ENCODE data around the gene FHOD3.
"Not testable (repeated sequence)": the region's sequence is repeated elsewhere in the genome, so short reads cannot be mapped to it uniquely, and the experiment has no call there.

Gene FHOD3

DNA sequence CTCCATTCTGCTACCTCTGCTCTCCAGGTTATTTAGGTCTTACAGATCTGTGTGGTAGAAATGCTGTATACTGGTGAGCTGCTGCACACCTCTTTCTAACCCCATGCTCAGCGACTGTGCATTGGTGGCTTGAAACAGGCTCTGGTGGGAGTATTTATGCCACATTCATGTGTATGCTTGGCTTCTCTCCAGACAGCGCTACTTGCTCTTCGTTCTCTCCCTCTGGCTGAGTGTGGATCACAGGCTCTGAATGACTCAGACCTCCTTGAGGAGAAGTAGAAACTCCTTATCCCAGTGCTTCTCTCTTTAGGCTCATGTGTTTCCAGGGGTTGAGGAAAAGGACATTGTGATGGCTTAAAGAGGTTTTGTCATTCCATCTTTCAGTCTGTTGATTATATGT is 54.9 kb downstream of the FHOD3 start:
- no peak for DNase-seq

DNA sequence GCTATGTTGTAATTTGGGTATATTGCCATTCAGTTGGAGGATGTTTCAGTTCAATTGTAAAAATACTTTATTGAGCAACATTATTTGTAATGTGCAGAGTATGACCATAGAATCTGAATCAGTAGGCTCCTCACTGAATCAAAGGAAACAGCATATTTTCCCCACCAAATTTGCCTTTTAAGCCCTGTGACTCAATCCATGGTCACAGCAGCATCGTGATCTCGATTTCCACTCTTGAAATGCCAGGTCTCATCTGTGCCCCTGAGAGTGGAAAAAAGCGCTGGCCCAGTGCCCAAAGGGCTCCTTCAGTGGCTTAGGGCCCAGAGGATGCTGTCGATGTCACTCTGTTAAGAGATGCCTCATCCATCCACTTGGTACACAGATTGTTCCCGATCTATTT is 57.5 kb downstream of the FHOD3 start:
- DNase-seq = no peak

DNA sequence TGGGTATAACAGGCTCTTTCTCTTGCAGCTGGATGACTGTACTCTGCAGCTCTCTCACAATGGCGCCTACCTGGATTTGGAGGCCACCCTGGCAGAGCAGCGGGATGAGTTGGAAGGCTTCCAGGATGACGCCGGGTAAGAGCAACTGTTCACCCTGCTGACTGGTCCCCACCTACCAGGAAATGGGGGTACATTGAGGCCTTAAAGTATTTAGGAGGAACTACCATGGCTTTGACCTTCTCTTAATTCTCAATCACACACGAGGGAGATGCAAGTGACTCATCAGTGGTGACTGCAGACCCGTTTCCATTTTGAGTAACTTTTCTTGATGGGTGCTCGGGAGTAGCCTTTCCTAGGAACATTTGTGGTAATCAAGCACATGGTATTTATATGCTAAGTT is 58.0 kb downstream of the FHOD3 start:
- DNase-seq = no peak

DNA sequence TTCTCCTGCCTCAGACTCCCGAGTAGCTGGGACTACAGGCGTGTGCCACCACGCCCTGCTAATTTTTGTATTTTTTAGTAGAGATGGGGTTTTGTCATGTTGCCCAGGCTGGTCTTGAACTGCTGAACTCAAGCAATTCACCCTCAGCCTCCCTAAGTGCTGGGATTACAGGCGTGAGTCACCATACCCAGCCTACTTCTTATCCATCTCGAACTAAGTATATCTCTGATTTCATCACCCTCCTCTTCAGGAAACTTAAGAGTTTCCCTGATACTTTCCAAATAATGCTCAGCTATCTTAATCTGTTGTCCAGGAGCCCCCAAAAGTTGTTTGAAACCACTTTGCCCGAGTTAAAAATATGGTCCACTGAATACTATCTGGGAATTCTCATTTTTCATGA is 59.2 kb downstream of the FHOD3 start:
- not testable (repeated sequence) for DNase-seq

DNA sequence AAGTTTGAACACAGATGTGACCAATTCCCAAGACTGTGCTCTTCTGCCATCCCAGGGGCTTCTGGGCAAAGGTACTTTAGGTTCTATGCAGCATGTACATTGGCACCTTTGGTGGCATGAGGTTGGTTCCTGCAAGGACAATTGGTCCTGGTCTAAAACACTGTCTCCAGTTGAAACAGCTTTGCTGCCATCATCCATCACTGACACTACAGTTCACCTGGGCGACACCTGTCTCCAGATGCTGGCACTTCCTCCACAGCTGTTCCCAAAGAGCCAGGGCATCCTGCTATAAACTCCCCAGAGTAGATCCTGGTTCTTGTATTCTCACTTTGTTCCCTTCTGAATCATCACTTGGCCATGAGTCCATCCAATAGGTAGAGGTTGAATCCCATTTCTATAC is 60.6 kb downstream of the FHOD3 start:
- no peak for DNase-seq

DNA sequence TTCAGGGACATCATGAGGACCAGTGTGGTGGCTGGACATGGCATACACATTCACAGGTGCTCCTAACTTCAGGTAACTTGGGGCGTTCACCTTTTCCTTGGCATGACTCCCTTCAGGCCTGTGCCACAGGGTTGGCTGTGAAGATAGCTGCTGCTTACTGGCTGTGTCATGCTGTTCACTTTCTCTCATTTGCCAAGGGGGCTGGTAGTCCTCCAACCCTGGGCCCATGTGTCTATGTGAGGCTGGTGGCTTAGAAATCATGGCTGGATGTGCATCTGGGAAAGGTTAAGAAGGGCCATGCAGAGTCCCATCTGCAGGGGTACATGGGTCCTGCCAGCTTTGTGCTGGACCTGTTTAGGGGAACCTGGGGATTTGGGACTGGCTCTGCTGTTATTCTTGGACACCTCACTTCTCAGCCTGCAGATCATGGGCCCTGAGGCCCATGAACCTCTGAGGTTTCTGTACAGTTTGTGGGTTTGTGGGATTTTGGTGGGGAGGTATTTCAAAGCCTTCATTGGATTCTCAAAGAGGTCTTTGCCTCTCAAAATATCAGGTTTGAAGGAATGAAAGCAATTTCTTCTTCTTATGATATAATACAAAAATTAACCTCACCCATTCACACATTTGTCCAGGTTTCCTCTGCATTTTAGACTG is 62.9 kb downstream of the FHOD3 start:
- no peak for DNase-seq

DNA sequence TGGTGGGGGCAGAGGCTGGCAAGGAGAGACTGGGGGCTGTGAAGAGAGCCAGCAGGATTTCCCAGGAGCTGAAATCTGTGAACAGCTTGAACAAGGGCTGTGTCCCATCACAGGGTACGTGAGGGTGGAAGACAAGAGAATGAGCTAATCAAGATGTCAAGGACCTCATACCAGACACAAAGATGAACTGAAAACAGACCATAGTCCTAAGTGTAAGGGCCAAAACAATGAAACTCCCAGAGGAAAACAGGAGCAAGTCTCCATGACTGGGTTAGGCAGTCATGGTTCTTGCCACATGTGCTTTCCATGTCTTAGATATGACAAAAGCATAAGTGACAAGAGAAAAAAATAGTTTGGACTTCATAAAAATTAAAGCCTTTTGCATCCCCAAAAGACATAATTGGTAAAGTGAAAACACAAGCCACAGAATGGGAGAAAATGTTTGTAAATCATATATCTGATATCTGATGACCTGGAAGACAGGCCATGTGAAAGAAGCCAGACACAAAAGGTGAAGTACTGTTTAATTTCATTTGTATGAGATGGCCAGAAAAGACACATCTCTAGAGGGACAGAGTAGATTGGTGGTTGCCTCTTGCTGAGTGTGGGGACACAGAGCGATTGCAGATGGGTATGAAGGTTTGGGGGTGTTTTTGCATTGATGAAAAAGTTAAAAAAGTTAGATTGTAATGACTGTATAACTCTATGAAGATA is 67.6 kb downstream of the FHOD3 start:
- DNase-seq = no peak

DNA sequence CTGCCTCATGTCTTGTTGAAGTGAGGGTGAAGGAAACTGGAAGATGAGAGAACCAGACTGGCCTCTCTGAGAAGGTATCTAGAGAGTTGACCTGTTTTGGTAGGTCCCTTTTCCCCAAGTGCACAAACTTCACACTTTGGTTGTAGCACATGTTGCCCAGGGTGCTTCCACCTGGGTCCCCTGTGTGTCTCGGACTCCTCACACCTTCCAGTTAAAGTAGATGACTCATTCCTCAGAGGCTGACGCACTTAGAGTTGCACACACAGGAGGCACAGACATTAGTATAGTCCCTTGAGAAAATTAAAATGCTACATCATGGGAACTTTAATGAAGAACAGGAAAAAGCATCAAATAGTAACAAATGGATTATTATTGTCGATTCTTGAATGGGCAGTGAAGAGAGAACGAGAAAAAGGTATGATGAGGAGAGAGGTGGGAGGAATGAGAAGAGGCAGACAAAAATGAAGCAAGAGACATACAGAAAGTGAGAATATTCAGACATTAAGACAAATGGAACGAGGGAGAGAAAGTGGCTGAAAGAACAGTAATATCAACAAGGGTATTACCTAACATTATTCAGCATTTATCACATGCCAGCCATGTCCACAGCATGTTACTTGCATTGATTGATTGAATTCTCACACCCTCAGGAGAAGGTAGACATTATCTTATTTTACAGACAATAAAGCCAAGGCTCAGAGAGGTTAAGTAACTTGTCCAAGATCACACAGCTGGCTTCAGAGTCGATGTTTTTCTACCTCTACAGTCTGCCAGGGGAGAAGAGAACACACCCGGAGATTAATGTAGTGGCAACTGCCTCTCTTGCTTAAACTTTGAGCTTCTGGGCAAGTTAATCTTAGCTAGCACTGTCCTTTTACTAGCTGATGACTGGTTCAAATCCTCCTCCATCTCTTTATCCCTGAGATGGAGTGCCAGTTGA is 68.6 kb downstream of the FHOD3 start:
- no peak for DNase-seq

DNA sequence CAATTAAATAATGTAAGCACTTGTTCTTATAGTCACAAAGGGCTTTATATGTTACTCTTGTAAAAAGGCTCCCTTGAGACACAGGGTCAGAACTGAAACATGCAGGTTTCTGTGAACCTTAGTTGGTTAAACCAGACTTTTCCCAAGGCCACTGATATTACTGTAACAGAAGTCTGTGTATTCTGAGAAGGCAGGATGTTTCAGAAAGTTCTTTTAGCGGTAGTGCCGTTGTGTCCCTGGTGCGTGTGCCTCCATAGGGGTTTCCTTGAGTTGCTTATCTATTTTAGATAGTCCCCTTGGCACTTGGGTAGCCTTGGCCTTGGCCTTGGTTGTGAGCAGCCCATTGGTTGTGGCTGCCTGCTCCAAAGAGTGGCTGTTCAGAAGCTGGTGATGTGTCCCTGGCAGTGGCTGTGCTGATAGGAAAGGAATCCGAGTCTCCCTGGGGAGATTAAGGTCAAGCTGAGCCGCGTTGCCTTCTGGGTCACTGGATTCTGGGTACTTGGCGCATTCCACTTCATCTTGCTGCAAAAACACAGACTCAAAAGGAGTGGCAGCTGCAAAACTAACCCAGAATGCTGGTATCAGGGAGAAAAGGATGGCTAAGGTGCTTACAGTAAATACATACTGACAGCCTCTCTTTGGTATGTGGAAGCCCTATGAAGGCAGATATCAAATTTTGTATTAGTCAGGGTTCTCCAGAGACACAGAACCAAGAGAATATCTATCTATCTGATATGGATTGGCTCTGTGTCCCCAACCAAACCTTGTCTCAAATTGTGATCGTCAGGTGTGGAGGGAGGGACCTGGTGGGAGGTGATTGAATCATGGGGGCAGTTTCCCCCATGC is 69.7 kb downstream of the FHOD3 start:
- DNase-seq = no peak

DNA sequence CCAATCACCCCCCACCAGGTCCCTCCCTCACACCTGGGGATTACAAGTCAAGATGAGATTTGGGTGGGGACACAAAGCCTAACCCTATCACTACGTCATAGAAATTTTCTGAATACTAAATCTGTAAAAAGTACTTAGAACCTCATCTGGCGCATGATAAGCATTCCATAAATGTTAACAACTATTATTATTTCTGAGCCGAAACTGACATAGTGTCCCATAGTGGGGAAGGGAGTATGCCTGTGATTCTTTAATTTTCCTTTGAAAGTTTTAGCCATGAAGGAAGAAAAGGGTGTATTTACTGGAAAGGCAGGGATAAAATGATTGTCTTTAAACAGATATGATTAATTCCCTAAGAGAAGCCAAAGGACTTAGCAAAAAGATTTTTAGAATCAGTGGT is 71.4 kb downstream of the FHOD3 start:
- DNase-seq = no peak

DNA sequence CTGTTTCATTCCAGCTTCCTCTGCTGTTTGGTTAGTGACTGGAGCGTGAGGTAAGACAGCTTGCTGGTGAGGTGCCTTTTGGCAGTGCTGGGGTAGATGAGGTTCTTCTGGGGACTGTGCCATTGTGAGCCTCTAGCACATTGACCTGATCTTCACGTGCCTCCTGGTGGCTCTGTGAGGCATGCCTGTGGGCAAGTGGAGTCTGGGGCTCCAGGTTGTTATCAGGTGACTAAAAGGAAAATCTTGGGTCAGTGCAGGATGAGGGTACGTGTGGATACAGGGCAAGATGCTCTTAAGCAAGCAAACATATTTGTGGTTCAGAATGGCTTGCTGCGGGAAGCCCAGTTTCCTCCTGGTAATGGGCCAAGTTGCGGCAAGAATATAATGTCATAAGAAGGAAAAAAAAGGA is 75.4 kb downstream of the FHOD3 start:
- DNase-seq = no peak

DNA sequence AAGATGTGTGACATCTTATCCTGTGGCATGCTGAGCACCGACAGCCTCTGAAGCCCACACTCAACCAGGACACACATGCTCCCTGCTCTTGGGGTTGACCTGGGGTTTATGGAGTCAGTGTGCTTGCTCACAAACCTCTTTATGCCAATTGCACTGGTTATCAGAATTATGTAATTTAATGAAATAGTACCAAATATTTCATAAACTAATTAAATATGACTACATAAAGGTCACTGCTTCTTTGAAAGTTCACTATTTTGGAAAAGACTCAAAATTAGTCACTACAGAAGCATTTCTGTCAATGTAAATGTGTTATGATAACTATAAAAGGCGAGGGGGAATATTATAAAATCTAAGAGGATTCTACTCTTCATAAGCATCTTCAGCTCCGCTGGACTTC is 76.7 kb downstream of the FHOD3 start:
- no peak for DNase-seq

DNA sequence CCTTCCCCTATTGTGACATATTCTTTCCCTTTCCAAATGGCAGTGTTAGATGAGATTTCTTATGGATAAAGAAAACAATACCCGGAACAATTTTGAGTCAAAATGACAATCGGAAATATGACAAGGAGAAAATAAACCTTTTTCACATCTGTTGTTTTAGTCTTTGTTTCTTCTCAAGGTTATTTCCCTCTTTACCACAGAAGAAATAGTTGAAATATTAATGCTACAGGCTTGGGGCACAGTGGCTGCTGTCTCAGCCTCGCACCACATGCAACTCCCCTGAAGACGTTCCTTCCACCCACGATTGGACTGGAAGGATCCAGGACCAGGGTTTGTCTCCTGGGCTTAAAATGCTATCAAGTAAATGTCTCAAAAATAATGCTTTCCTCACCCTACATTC is 77.6 kb downstream of the FHOD3 start:
- DNase-seq = no peak

DNA sequence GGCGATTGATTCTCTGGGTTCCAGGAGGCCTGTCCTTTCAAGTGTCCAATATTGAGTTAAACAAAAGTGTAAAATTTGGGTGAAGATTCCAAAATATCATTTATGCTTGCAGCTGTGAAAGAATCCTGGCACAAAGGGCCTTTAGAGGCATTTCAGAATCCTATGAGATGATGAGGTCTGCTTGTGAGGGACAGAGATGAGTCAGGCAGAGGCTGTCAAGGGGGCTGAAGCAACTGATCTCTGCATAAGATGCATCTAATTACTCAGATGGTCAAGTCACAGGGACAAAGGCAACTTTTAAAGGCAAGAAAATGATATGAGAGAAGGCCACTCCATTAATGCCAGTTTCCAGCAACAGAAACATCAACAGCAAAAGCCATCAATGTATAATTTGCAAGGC is 78.8 kb downstream of the FHOD3 start:
- DNase-seq = no peak

DNA sequence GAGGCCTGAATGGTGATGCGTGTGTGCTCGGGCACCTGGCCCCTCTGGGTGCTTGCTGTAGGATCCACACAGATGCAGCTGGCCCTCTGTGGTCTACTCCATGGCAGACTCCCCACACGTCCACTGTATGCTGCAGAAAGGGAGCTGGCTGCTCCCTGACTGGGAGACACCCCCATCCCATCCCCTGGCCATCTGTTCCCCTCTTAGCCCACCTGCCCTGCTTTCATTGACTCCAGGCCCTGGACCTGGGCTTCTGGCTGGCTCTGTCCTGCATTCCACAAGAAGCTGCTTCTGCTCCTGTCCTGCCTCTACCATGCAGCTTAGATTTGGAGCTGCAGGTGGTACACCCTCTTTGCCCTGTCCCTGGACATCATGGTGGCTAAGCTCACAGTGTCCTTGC is 80.1 kb downstream of the FHOD3 start:
- DNase-seq = no peak

DNA sequence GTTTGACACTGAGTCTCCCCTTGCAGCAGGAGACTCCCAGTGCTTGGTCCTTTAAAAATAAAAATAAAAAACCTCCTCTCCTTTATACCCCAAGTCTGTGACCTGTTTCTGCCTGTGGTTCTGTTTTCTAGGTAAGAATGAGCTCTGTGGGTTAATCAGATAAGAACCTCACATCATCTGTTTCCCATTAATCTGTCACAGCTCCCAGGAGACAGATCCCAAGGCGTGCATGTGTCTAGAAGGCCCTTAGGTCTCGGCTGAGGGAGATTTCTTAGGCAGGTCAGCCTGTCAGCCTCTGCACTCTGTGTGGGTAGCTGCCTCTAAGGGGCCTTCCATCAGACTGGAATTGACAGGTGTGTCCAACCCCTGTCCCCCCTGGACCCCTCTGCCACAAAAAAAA is 80.7 kb downstream of the FHOD3 start:
- DNase-seq = no peak

DNA sequence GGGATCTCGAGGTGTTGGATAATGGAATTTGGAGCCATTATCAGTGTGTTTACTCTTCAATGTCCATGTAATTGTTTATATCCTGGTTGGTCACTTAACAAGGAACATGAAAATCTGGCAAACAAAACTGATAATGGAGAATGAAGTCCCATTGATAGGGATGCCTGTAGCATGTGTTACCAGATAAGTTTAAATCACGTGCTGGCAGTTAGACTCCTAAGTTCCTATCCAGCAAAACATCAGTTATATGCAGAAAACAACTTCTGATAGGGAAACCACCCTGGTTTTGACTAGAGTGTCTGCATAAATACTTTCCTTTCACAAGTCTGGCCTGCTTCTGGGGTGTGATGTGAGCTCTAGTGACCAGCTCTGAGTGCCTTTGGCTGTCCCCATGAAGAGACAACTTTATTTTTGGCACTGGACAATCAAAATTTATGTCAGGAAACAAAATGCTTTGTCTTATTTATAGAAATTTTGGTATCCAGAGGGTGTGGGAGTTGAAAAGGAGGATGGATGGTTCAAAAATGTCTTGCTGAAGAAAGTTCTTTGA is 82.0 kb downstream of the FHOD3 start:
- DNase-seq = no peak

DNA sequence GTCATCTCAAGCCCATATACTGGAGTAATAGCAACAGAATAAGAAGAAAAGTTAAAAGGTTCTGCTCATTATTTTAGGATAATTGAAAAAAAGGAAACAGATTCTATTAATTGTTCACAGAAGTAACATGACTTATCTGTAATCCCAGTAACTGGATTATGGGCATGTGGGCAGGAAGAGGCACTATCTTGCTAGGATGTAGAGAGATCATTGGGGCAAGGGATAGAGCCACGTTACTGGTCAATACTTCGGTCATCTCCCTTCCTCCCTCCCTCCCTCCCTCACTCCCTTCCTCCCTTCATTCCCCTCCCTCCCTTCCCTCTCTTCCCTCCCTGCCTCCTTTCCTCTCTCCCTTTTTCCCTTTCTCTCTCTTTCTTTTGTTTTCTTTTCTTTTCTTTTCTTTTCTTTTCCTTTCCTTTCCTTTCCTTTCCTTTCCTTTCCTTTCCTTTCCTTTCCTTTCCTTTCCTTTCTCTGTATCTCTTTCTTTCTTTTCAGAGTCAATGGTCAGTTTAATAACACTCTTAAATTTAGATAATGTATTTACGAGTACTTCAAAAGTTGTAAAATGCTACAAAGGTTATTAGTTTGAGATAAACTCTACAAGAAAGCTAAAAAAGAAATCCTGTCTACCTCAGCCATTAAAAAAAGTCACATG is 82.8 kb downstream of the FHOD3 start:
- DNase-seq = no peak

DNA sequence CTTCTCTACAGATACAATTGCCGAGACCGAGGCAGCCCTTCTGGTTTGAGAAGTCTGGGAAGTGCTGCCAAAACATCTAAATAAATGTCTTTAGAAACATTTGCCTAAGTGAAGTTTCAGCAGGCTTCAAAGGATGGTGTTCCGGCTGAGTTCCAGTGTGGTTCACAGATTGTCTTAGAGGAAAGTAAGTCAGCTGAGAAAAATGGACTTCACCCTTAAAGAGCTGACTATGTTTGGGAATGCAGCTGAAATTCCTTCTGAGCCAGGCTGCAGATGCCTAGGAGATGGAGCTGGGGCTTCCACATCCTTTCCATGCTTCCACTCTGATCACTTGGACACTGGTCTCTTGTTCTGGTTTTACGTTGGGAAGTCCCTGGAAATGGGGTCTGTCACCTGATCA is 83.6 kb downstream of the FHOD3 start:
- no peak for DNase-seq

DNA sequence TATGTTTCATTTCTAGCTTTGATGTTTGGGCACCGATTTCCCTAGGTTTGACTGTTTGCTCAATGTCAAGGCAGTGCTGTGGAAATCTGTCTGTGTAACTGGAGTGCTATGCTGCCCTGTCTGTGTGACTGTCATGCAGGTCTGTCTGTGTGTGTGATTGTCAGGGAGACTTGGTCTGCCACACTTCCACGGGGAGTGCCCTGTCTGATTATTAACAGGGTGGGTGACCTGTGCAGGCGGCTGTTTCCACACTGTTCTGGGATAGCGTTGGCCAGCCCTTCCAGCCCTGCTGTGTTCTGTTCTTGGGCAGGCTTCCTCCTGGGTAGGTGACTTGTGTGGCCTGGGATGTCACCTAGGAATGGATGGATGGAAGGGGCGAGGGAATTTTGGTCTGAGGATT is 85.3 kb downstream of the FHOD3 start:
- DNase-seq = no peak

DNA sequence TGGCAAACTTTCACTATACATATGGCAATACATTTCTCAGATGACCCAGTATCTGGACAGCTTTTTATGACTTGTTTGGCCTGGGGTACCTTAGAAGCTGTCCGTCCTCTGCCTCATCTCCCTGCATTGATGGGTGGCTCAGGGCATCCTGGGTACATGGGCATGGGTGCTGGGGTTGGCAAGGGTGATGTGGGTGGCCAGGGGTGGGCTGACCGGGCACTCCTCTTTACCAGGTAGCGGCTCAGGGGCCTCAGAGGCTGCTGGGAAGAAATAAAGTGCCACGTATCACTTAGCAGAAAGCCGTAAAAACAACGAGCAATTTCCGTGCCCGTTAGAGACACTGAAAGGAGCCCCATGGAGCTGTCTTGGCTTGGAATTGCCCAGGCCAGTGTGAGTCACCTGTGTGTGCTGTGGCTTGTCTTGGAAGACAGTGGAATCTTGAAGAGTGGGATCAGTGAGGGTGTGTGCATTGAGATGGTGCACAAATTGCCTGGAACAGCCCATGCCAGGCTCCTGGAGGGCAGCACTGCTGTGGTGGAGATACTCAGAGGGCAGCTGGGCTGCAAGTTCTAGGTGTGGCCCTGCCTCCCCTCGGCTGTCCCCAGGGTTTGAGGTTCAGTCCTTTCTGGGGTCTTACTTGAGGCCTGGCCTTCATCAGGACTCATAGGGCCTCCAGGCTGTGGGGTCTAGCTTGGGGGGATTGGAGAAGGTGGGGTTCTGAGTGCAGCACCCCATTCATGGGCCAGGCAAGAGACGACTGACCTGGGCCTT is 88.8 kb downstream of the FHOD3 start:
- DNase-seq = no peak

All from CD4-positive, alpha-beta T cell treated with Interferon alpha-2 for 1 hour (primary cell).